ENCODE data around the gene RNF5. TPM values are rescaled to one million over a fixed set of nuclear protein-coding genes. Genes with fewer than 3 reads are reported as not detected.
"Not testable (repeated sequence)": the region's sequence is repeated elsewhere in the genome, so short reads cannot be mapped to it uniquely, and the experiment has no call there.

The RNF5 gene
- total RNA-seq, 1 donor from 2014 or later: 78.1 TPM

- no peak for DNase-seq (ENCODE audit: low read depth)
Measured at GRCh38 chr6:32175322-32175710, 2.9 kb upstream of the RNF5 start.

DNA sequence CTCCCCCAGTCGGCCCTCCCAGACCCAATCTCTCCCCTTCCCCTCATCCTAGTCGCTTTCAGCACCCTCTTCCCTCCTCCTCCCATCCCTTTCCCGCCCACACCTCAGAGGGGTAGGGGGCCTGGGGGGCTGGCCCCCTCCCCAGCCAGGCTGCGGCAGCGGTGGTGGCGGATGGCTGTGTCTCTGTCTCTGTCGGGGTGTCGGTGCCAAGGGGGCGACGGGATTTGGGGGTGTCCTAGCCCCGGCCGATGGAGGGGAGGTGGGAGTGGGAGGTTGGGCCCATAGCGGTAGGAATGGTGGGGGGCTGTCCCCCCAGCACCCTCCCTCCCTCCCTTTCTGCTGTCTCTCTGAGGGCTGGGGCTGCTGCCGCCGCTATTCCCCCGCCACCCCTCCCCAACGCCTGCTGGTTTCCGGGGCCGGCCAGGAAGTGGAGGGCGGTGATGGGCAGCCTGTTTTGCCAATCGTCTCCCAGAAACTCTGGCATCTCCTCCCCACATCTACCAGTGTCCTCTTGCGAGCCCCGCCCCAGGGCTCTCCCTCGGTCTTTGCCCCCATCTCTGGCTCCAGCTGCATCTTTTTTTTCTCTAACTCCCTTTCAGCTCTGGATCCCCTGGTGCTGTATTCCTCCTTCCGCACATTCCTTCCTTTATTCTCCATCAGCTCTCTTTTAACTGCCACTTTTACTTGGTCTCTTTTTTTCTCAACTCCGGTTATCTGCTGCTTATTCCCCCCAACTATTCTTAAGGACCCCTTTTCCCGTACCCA lies 2.3 kb upstream of the RNF5 start, which contains the start of gene AGPAT1:
AGPAT1 (minus strand) TSS at position 374 of the 765 bp plus-strand sequence. CDS start 4,588 bp downstream, outside the sequence.
- DNase-seq (ENCODE audit: low read depth): peak; percentile 98

DNA sequence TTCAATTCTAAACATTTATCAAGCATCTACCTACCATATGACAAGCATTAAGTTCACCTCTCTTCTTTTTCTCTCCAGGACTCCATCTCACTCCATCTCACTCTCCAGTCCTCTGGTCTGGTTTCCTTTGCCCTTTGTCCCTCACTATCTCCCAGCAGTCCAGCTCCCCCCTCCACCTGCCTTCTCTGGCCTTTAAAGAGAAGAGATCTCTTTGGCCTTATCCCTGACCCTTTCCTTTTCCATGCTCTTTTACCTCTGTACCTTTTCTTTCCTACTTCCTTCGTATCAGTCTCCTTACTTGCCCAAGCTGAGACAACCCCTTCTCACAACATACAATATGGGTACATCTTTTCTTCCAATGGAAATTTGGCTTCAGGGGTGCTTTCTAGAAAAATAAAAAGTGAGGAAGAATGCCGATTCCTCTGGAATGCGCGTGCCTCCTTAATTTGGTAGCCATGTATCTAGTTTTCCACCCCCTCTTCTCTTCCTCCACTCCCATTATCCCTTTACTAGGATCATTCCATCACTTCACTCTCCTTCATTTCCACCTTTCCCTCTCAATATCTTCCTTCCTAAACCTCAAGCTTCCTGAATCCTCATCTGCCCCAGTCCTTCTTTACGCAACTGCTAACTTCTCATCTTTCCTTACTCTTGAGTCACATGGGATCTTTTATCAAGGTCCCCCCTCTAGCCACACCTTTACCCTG lies 1.6 kb upstream of the RNF5 start:
- no peak for DNase-seq (ENCODE audit: low read depth)

- no peak for DNase-seq (ENCODE audit: low read depth)
Measured at GRCh38 chr6:32177183-32177787, 920 bp upstream of the RNF5 start.

- DNase-seq (ENCODE audit: low read depth): no peak
Measured at GRCh38 chr6:32178547-32179440, 589 bp downstream of the RNF5 start.

DNA sequence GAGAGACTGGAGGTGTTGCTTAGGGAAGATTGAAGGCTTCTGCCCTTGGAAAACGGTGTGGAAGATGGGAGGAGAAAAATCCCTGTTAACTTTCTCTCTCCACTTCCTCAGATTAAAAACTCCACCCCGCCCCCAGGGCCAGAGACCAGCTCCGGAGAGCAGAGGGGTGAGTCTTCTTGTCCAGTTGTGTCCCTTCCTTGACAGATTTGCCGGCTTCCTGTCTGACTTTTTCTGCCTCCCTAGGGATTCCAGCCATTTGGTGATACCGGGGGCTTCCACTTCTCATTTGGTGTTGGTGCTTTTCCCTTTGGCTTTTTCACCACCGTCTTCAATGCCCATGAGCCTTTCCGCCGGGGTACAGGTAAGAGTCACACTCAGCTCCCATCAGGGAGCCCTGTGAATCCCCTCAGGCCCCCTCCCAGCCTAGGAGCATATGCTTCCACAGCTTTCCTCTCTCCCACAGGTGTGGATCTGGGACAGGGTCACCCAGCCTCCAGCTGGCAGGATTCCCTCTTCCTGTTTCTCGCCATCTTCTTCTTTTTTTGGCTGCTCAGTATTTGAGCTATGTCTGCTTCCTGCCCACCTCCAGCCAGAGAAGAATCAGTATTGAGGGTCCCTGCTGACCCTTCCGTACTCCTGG lies 1.7 kb downstream of the RNF5 start:
- DNase-seq (ENCODE audit: low read depth): no peak

- no peak for DNase-seq (ENCODE audit: low read depth)
Measured at GRCh38 chr6:32181148-32181702, 3.0 kb downstream of the RNF5 start.

- no peak for DNase-seq (ENCODE audit: low read depth)
Measured at GRCh38 chr6:32181915-32182529, 3.8 kb downstream of the RNF5 start.

DNA sequence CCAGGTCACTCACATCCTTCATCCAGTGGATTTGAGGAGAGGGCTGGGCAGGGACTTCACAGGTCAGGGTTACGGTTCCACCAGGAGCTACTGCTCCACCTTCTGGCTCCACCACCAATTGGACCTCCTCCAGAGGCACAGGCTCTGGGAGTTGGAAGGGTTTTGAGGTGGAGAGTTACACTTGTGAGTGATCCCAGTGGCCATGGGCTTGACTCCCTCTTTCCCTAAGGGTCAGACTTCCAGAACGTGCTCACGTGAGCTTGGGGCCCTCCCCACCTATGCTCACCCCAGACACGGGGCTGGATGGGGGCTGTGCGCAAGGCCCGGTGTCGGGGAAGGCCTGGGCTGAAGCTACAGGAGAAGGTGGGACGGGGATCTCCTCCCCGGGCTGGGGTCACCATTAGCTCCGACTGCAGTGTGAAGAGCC lies 4.4 kb downstream of the RNF5 start:
- no peak for DNase-seq (ENCODE audit: low read depth)

DNA sequence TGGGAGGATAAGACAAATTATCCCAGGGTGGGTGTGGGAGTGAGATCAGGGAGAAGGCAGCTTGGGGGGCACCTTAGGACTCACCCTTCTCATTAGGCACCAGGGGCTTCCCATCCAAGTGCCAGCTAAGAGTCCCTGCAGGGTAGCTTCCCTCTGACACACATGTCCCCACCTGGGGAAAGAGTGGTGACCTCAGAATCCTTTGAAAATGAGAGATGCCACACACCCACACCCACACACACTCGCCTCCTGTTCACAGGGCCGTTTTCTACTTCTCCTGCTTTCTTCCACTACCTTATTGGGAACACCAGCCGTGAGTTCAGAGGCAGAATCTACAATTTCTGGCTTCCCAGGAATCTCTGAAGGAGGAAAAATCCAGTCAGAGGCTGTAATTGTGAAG lies 4.8 kb downstream of the RNF5 start:
- no peak for DNase-seq (ENCODE audit: low read depth)

DNA sequence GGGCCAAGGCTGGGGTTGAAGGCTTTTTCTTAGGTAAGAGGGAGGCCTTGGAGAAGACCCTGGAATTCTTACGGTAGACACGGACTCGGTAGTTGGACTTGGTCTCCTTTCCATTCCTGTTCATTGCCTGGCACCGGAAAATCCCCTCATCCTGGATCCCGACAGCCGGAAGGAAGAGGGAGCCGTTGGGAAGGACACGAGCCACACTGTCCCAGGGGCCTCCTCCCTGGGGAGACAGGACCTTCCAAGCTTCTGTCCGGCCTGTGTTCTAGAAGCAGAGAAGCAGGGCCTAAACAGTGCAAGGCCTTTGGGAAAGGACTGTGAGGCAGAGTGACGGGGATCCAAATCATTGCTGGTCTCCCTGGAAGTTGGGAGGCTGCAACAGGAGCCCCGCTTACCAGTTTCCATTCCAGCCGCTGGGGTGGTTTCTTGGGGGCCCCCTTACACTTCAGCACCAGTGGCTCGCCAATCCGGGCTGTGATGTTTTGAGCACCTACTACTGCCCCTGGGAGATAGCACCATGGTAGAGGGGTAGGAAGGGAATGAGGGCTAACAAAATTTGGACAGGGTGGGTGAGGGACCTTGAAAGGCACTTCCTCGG lies 5.4 kb downstream of the RNF5 start:
- DNase-seq (ENCODE audit: low read depth): no peak

- no peak for DNase-seq (ENCODE audit: low read depth)
Measured at GRCh38 chr6:32184084-32184640, 6.0 kb downstream of the RNF5 start, which contains the start of gene AGER. AGER (minus strand) TSS chr6:32184253; CDS start chr6:32184222, 31 bp downstream.

DNA sequence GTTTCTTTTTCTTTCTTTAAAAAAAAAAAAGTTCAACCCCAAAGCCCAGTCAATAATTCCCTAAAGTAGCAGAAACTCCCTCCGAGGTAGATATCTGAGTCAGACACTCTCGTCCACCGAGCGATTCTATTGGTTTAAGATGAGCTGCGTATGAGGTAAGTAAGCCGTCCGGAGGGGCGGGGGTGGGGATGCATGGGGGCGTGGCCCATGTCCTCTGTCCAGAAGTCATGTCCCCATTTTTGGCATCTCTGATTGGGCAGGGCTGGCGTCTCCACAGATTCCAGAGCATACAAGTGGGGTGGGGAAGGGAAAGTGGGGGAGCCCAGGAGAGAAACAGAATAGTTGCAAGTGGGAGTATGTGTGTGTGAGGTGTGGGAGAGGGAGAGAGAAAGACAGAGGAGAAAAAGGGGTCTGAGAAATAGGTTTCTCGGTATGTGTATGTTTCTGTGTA lies 7.5 kb downstream of the RNF5 start:
- DNase-seq (ENCODE audit: low read depth): peak; percentile 91

DNA sequence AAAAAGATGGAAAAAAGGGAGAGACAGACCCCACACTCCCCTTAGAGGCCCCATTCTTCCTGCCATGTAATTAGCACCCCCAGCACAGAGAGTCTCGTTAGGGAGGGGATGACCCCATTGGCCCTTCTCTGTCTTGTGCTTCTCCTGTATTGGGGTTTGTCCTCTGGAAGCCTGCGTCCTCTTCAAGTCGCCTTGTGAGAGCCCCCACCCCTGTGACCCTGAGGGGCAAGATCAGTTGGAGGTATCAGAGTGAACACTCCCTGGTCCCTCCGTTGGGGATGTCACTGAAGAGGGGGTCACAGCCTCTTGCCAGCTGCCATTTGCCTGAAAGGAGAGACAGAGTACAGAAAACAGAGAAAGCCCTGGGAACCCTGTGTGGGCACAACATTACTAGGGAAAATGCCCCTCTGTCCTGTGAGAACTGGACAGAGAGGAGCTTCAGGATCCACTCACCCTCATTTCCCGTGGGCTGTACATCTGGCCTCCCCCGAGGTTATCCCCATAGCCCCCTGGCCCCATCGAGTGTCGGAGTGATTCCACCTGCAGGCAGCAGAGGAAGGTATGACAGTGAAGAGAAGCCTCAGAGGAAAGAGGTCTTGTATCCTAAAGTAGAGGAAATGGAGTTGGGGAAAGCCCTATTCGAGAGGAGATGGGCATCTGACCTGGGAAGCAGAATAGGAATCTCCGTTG lies 8.1 kb downstream of the RNF5 start:
- DNase-seq (ENCODE audit: low read depth): not testable (repeated sequence)

DNA sequence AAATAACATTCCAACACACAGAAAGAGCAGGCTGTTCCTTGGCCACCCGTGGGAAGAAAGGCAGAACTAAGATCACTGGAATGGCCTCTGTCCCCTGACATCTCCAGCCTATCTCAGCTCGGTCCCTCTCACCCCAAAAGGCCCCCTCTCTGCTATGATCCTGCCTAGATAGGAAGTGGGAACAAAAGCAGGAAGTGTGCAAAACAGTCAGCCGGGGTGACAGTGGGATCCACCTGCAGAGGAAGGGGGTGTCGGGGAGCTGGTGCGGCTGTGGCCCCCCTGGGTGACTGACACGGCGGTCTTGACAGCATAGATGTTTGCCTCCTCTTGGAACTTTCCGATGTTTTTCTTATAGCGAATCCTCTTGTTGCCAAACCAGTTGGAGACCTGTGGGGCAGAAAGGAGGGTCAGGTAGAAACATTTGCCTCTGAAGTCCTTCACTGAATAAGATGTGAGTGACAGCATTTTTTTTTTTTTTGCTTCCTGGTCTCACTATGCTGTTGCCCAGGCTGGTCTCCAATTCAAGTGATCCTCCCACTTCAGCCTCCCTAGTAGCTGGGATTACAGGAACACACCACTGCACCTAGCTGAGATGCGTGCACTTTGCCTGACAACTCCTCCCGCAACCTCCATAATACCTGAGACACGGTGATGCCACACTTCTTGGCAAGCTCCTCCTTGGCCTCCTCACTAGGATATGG lies 9.0 kb downstream of the RNF5 start:
- DNase-seq (ENCODE audit: low read depth): no peak

DNA sequence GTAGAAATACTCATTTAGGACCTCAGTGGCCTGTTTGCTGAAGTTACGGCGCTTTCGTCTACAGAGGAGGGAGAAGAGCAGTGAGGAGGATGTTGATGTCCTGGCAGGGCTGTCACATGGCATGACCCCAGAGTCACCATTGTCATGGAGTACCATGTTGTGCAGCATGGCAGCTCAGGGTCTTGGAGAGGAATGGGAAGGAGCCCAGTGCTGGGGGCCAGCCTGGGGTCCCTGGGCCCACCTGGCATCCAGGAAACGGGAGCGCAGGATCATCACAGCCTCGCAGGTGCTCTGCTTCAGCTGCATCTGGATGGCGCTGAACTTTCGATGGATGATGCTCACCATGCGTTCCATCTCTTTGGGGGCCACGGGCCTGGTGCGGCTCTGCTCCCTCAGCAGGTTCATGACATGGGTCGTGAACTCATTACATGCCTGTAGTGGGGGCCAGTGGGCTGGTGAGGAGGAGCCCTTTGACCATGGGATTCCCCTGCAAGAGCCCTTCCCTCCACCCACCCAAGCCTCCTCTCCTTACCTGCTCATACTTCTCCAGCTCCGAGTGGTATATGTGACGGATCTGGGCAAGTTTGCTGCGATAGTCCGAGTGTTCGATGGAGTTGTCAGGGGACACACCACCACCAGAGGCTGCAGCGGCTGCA lies 9.6 kb downstream of the RNF5 start:
- not testable (repeated sequence) for DNase-seq (ENCODE audit: low read depth)
